Endothelial cell (in vitro differentiated cells): Measurements from ENCODE around the gene UBIAD1. TPM values are rescaled to one million over a fixed set of nuclear protein-coding genes. Genes with fewer than 3 reads are reported as not detected.
A peak's percentile ranks its signal among the peaks of the same experiment; 100 is the strongest.
"Not testable (repeated sequence)": the region's sequence is repeated elsewhere in the genome, so short reads cannot be mapped to it uniquely, and the experiment has no call there.

Experiments
- DNase-seq: peaks from one replicate; pipeline ENCODE4 v3.0.0; 2021; ENCODE audit warnings: low spot score
- H3K27ac Mint-ChIP-seq: one replicate; pipeline ENCODE4 v1.8.0; 2021; ENCODE audit warnings: mixed read lengths, inconsistent platforms; ENCODE audit not compliant: unreplicated experiment
- H3K27me3 Mint-ChIP-seq: one replicate; pipeline ENCODE4 v1.8.0; 2021; ENCODE audit warnings: mild to moderate bottlenecking, moderate library complexity, mixed read lengths, inconsistent platforms; ENCODE audit not compliant: unreplicated experiment
- H3K36me3 Mint-ChIP-seq: one replicate; pipeline ENCODE4 v1.8.0; 2021; ENCODE audit warnings: mild to moderate bottlenecking, low read depth, mixed read lengths, inconsistent platforms; ENCODE audit not compliant: unreplicated experiment
- H3K4me1 Mint-ChIP-seq: one replicate; pipeline ENCODE4 v1.8.0; 2021; ENCODE audit warnings: mild to moderate bottlenecking, mixed read lengths, inconsistent platforms; ENCODE audit not compliant: unreplicated experiment
- H3K4me3 Mint-ChIP-seq: one replicate; pipeline ENCODE4 v1.8.0; 2021; ENCODE audit warnings: mild to moderate bottlenecking, mixed read lengths, inconsistent platforms; ENCODE audit not compliant: unreplicated experiment
- H3K9me3 Mint-ChIP-seq: one replicate; pipeline ENCODE4 v1.8.0; 2021; ENCODE audit warnings: mixed read lengths, inconsistent platforms; ENCODE audit not compliant: unreplicated experiment
- total RNA-seq: library from RNA; stranded (reverse); fragmentation: NEBNext Ultra II Directional; extraction: Animal tissue kit (Norgen Biotek cat#: 25700); gene quantifications from one replicate; pipeline ENCODE4 v1.2.1, GENCODE V29; 2021; ENCODE audit not compliant: unreplicated experiment
- TF ChIP-seq, protein P1 (sequence below): fragments of 200-600 bp; sonication (generic); IDR thresholded peaks from one replicate; pipeline ENCODE4 v1.5.0; 2021; ENCODE audit warnings: antibody characterized with exemption; ENCODE audit not compliant: unreplicated experiment

UBIAD1 gene
- total RNA-seq, 1 donor from 2014 or later = 16.5 TPM

- H3K27me3 Mint-ChIP-seq = no peaks in the 10 kb centered on the region
- no peak for DNase-seq
- peaks cover 8% of the 10 kb centered on the region for H3K4me1 Mint-ChIP-seq
- H3K9me3 Mint-ChIP-seq = no peaks in the 10 kb centered on the region
- no peaks in the 10 kb centered on the region for H3K36me3 Mint-ChIP-seq
- H3K27ac Mint-ChIP-seq = no peak overlapping the region
- no peak overlapping the region for H3K4me3 Mint-ChIP-seq
- TF ChIP-seq, protein P1, sequence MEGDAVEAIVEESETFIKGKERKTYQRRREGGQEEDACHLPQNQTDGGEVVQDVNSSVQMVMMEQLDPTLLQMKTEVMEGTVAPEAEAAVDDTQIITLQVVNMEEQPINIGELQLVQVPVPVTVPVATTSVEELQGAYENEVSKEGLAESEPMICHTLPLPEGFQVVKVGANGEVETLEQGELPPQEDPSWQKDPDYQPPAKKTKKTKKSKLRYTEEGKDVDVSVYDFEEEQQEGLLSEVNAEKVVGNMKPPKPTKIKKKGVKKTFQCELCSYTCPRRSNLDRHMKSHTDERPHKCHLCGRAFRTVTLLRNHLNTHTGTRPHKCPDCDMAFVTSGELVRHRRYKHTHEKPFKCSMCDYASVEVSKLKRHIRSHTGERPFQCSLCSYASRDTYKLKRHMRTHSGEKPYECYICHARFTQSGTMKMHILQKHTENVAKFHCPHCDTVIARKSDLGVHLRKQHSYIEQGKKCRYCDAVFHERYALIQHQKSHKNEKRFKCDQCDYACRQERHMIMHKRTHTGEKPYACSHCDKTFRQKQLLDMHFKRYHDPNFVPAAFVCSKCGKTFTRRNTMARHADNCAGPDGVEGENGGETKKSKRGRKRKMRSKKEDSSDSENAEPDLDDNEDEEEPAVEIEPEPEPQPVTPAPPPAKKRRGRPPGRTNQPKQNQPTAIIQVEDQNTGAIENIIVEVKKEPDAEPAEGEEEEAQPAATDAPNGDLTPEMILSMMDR = no peak
Observed at GRCh38 chr1:11266268-11267074, 6.5 kb upstream of the UBIAD1 start.

DNA sequence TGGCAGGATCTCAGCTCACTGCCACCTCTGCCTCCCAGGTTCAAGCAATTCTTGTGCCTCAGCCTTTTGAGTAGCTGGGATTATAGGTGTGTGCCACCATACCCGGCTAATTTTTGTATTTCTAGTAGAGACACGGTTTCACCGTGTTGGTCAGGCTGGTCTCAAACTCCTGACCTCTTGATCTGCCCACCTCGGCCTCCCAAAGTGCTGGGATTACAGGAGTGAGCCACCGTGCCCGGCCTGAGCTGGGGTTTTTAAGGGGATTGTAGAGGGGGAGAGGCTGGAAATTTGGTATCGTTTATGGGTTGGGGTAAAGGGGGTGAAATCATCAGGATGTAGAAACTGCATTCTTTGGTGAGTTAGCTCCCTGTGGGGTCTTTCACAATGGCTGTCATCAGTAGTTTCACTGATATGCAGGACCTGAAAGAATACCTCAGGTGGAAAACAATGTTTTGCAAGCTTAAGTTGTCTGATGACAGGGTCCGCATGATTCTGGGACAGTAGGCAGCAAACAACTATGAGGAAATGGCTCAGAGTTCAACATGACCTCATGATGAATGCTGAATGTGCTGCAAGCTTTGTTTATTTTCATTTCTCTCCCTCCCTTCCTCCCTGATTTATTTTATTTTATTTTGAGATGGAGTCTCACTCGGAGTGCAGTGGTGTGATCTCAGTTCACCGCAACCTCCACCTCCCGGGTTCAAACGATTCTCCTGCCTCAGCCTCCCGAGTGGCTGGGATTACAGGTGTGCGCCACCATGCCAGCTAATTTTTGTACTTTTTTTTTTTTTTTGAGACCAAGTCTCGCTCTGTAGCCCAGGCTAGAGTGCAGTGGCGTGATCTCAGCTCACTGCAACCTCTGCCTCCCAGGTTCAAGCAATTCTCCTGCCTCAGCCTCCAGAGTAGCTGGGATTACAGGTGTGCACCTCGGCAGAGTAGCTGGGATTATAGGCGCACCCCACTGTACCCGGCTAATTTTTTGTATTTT lies 5.4 kb upstream of the UBIAD1 start:
- H3K4me3 Mint-ChIP-seq, H3K9me3 Mint-ChIP-seq, H3K27ac Mint-ChIP-seq, DNase-seq, H3K4me1 Mint-ChIP-seq, H3K27me3 Mint-ChIP-seq, H3K36me3 Mint-ChIP-seq: not testable (repeated sequence)

DNA sequence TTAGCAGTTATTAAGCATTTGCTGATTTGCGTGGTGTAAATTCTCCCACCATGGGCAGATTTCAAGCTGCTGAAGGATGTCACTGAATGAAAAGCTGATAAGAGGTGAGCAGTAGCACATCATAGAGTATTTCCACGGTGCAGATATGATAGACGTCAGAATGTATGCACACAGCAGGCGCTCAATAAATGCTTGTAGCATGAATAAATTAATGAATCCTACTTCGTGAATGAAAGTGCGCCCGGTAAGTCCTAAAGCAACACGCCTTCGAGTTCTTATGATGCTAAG lies 510 bp upstream of the UBIAD1 start:
- Mint-ChIP-seq H3K4me3 (peak overlapping the region; percentile 76), H3K27ac (peak overlapping the region; percentile 34), H3K4me1 (peaks cover 20% of the 10 kb centered on the region), H3K27me3 (peaks cover 6% of the 10 kb centered on the region), H3K9me3 (no peaks in the 10 kb centered on the region), H3K36me3 (peaks cover 10% of the 10 kb centered on the region)
- no peak for DNase-seq
- TF ChIP-seq, protein P1 = no peak

DNA sequence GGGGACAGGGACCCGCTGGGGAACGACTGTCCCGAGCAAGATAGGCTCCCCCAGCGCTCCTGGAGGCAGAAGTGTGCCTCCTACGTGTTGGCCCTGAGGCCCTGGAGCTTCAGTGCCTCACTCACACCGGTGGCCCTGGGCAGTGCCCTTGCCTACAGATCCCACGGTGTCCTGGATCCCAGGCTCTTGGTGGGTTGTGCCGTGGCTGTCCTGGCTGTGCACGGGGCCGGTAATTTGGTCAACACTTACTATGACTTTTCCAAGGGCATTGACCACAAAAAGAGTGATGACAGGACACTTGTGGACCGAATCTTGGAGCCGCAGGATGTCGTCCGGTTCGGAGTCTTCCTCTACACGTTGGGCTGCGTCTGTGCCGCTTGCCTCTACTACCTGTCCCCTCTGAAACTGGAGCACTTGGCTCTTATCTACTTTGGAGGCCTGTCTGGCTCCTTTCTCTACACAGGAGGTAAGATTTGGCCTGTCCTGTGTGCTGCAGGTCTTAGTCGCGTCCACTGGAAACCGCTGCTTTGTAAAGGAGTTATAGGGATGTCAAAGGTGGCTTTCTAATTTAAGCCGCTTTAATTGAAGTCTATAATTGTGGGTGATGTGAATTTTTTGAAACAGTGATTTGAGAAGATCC lies 717 bp downstream of the UBIAD1 start:
- H3K36me3 Mint-ChIP-seq = peaks cover 16% of the 10 kb centered on the region
- H3K27me3 Mint-ChIP-seq = peaks cover 6% of the 10 kb centered on the region
- peak overlapping the region; percentile 96 for H3K4me3 Mint-ChIP-seq
- TF ChIP-seq, protein P1 = no peak
- no peak for DNase-seq
- no peaks in the 10 kb centered on the region for H3K9me3 Mint-ChIP-seq
- H3K4me1 Mint-ChIP-seq = peaks cover 20% of the 10 kb centered on the region
- peak overlapping the region; percentile 92 for H3K27ac Mint-ChIP-seq

- Mint-ChIP-seq H3K36me3 (peaks cover 13% of the 10 kb centered on the region), H3K27me3 (peaks cover 3% of the 10 kb centered on the region), H3K4me3 (no peak overlapping the region), H3K9me3 (no peaks in the 10 kb centered on the region), H3K4me1 (peaks cover 44% of the 10 kb centered on the region), H3K27ac (no peak overlapping the region)
- DNase-seq = no peak
- TF ChIP-seq, protein P1 = no peak
Observed at GRCh38 chr1:11279152-11279551, 6.2 kb downstream of the UBIAD1 start.
